ENCODE results near the gene ZNF497.
A peak's percentile ranks its signal among the peaks of the same experiment; 100 is the strongest.

The ZNF497 gene

DNA sequence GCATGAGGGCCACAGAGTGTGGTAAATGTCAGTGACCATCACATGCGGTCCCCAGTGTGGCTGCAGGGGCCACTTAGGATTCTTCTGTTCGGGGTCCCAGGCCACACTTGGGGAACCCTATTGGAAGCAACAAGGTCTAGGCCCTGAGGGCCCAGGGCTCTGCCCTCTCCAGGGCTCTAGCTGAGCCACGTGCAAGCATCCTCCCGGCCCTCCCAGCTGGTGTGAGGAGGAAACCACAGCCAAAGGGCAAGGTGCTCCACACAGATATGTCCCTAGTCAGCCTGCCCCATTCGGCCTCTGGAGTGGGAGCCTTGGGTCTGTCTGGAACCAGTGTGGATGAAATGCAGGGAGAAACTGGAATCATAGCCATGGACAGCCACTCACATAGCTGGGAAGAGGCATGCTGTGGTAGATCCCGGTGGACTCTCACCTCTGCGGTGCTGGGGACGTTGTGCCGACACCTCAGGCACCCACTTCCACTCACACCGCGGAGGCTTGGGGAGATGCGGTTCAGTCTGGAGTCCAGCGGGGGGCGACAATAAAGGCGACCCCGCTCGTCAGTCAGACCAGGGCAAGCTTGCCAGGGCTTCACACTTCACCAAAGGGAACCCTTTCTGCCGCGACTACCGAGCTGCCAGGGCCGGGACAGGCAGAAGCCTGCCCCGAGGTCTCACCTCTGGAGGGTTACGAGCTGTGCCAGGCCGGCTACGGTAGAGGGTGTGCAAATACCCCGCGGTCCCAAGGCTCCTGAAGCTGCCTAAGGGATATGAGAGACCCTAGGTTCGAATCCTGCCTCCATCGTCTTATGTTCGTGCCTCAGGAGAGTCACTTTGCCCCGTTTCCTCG, 4.3 kb upstream of the ZNF497 start:
- Histone ChIP-seq H3K79me2 (ENCODE audit: low read length) (no peaks in the 10 kb centered on the region), H3K4me3 (ENCODE audit: low read length) (no peak overlapping the region), H3K27ac (ENCODE audit: low read length) (no peak overlapping the region), H3K9me3 (replicated peaks; ENCODE audit: insufficient read depth, low read length) (no peaks in the 10 kb centered on the region), H2AFZ (ENCODE audit: low read length) (no peak overlapping the region), H3K27me3 (replicated peaks; ENCODE audit: insufficient read depth, low read length) (no peaks in the 10 kb centered on the region), H3K4me2 (ENCODE audit: low read depth, low read length) (no peak overlapping the region), H3K4me1 (ENCODE audit: low read length) (no peaks in the 10 kb centered on the region), H4K20me1 (ENCODE audit: insufficient read depth, low read length) (no peaks in the 10 kb centered on the region), H3K36me3 (replicated peaks; ENCODE audit: insufficient read depth, low read length) (no peaks in the 10 kb centered on the region), H3K9me2 (replicated peaks; ENCODE audit: insufficient read depth, low read length) (no peaks in the 10 kb centered on the region), H3F3A (ENCODE audit: insufficient read depth, low read length) (no peaks in the 10 kb centered on the region), H3K9ac (ENCODE audit: low read length) (no peak overlapping the region)
- no peak for DNase-seq
- TF ChIP-seq EZH2 (optimal IDR thresholded peaks at IDR 0.05; ENCODE audit: low read depth, low read length) (no peak), EZH2phosphoT487 (IDR thresholded peaks at IDR 0.05; ENCODE audit: low read length) (no peak)
- TF ChIP-seq, protein P1, sequence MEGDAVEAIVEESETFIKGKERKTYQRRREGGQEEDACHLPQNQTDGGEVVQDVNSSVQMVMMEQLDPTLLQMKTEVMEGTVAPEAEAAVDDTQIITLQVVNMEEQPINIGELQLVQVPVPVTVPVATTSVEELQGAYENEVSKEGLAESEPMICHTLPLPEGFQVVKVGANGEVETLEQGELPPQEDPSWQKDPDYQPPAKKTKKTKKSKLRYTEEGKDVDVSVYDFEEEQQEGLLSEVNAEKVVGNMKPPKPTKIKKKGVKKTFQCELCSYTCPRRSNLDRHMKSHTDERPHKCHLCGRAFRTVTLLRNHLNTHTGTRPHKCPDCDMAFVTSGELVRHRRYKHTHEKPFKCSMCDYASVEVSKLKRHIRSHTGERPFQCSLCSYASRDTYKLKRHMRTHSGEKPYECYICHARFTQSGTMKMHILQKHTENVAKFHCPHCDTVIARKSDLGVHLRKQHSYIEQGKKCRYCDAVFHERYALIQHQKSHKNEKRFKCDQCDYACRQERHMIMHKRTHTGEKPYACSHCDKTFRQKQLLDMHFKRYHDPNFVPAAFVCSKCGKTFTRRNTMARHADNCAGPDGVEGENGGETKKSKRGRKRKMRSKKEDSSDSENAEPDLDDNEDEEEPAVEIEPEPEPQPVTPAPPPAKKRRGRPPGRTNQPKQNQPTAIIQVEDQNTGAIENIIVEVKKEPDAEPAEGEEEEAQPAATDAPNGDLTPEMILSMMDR (IDR thresholded peaks at IDR 0.05; ENCODE audit: low read length) = no peak

DNA sequence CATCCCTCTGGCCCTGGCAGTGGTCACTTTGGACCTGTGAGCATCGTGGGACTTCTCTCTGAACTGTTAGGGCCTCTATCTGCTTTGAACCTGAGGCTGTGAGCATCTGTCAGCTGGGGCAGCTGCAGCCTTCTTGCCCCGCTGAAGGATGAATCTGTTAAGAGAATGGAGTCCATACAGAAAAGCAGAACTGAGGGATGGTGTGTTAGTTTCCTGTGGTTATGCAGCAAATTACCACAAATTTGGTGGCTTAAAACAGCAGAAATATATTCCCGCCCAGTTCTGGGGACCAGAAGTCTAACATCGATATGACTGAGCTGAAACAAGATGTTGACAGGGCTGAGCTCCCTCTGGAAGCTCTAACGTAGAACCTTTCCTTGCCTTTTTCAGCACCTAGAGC, 1.6 kb upstream of the ZNF497 start:
- H3K79me2 ChIP-seq (ENCODE audit: low read length) = no peaks in the 10 kb centered on the region
- H3K9me3 ChIP-seq (replicated peaks; ENCODE audit: insufficient read depth, low read length) = no peaks in the 10 kb centered on the region
- no peaks in the 10 kb centered on the region for H3F3A ChIP-seq (ENCODE audit: insufficient read depth, low read length)
- no peaks in the 10 kb centered on the region for H3K27me3 ChIP-seq (replicated peaks; ENCODE audit: insufficient read depth, low read length)
- H3K4me3 ChIP-seq (ENCODE audit: low read length) = no peak overlapping the region
- H2AFZ ChIP-seq (ENCODE audit: low read length) = no peak overlapping the region
- no peaks in the 10 kb centered on the region for H3K36me3 ChIP-seq (replicated peaks; ENCODE audit: insufficient read depth, low read length)
- H4K20me1 ChIP-seq (ENCODE audit: insufficient read depth, low read length) = no peaks in the 10 kb centered on the region
- TF ChIP-seq EZH2 (optimal IDR thresholded peaks at IDR 0.05; ENCODE audit: low read depth, low read length) = no peak
- TF ChIP-seq, protein P1 (IDR thresholded peaks at IDR 0.05; ENCODE audit: low read length) = no peak
- TF ChIP-seq EZH2phosphoT487 (IDR thresholded peaks at IDR 0.05; ENCODE audit: low read length) = no peak
- H3K27ac ChIP-seq (ENCODE audit: low read length) = no peak overlapping the region
- H3K4me1 ChIP-seq (ENCODE audit: low read length) = no peaks in the 10 kb centered on the region
- no peak overlapping the region for H3K9ac ChIP-seq (ENCODE audit: low read length)
- no peaks in the 10 kb centered on the region for H3K9me2 ChIP-seq (replicated peaks; ENCODE audit: insufficient read depth, low read length)
- no peak for DNase-seq
- H3K4me2 ChIP-seq (ENCODE audit: low read depth, low read length) = no peak overlapping the region

DNA sequence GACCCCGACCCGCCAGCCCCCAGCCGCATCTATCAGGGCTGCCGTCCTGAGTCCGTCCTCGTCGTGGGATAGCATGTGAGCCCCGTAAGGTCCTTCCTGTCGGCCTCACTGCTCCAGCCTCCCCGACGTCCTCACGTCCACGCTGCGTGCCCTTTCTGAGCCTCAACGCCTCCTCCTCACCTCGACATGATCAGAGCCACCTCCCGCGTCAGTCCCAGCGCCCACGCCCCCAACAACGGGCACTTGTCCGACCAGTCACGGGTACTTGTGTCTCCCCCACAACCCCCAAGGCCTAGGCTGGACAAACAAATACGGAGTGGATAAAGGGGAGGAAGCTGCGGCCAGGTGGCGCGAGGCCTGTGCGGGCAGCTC, 665 bp downstream of the ZNF497 start:
- H3K4me1 ChIP-seq (ENCODE audit: low read length) = no peaks in the 10 kb centered on the region
- H3K9me3 ChIP-seq (replicated peaks; ENCODE audit: insufficient read depth, low read length) = no peaks in the 10 kb centered on the region
- DNase-seq = no peak
- no peak for TF ChIP-seq EZH2 (optimal IDR thresholded peaks at IDR 0.05; ENCODE audit: low read depth, low read length)
- TF ChIP-seq, protein P1 (IDR thresholded peaks at IDR 0.05; ENCODE audit: low read length) = no peak
- TF ChIP-seq EZH2phosphoT487 (IDR thresholded peaks at IDR 0.05; ENCODE audit: low read length) = no peak
- H3K9ac ChIP-seq (ENCODE audit: low read length) = no peak overlapping the region
- H3K79me2 ChIP-seq (ENCODE audit: low read length) = no peaks in the 10 kb centered on the region
- H3F3A ChIP-seq (ENCODE audit: insufficient read depth, low read length) = no peaks in the 10 kb centered on the region
- H3K4me2 ChIP-seq (ENCODE audit: low read depth, low read length) = no peak overlapping the region; the same call in 1 of the 2 replicates
- H3K27ac ChIP-seq (ENCODE audit: low read length) = no peak overlapping the region
- H4K20me1 ChIP-seq (ENCODE audit: insufficient read depth, low read length) = no peaks in the 10 kb centered on the region
- H3K36me3 ChIP-seq (replicated peaks; ENCODE audit: insufficient read depth, low read length) = no peaks in the 10 kb centered on the region
- peak overlapping the region; percentile 42; the same call in 1 of the 2 replicates for H3K4me3 ChIP-seq (ENCODE audit: low read length)
- H3K27me3 ChIP-seq (replicated peaks; ENCODE audit: insufficient read depth, low read length) = no peaks in the 10 kb centered on the region
- H2AFZ ChIP-seq (ENCODE audit: low read length) = peak overlapping the region; percentile 42; the same call in 1 of the 2 replicates
- H3K9me2 ChIP-seq (replicated peaks; ENCODE audit: insufficient read depth, low read length) = no peaks in the 10 kb centered on the region

Data from MM.1S (cell line).